ENCODE data around the gene RAB21. TPM values are rescaled to one million over a fixed set of nuclear protein-coding genes. Genes with fewer than 3 reads are reported as not detected.

Gene RAB21
- total RNA-seq, 1 donor from 2014 or later, result 31.0 TPM

- no peak for DNase-seq (ENCODE audit: low read depth)
- H3K36me3 ChIP-seq (ENCODE audit: control insufficient read depth, insufficient read depth, low read length), result no peaks in the 10 kb centered on the region
- no peak for TF ChIP-seq CTCF (IDR thresholded peaks at IDR 0.05; ENCODE audit: insufficient read depth, low read length, poor library complexity, severe bottlenecking)
- no peak overlapping the region for H3K4me3 ChIP-seq (ENCODE audit: low read depth, low read length)
- H3K27me3 ChIP-seq (ENCODE audit: control insufficient read depth, insufficient read depth, low read length), result peaks cover 2% of the 10 kb centered on the region
These were observed 10.0 kb upstream of the RAB21 start for GRCh38 chr12:71744522-71745300.

GRCh38 chr12:71746974-71747611 is 7.6 kb upstream of the RAB21 start:
- TF ChIP-seq CTCF (IDR thresholded peaks at IDR 0.05; ENCODE audit: insufficient read depth, low read length, poor library complexity, severe bottlenecking), result peak; percentile 72
- Histone ChIP-seq H3K36me3 (ENCODE audit: control insufficient read depth, insufficient read depth, low read length) (no peaks in the 10 kb centered on the region), H3K27me3 (ENCODE audit: control insufficient read depth, insufficient read depth, low read length) (peaks cover 2% of the 10 kb centered on the region), H3K4me3 (ENCODE audit: low read depth, low read length) (no peak overlapping the region)
- no peak for DNase-seq (ENCODE audit: low read depth)

DNA sequence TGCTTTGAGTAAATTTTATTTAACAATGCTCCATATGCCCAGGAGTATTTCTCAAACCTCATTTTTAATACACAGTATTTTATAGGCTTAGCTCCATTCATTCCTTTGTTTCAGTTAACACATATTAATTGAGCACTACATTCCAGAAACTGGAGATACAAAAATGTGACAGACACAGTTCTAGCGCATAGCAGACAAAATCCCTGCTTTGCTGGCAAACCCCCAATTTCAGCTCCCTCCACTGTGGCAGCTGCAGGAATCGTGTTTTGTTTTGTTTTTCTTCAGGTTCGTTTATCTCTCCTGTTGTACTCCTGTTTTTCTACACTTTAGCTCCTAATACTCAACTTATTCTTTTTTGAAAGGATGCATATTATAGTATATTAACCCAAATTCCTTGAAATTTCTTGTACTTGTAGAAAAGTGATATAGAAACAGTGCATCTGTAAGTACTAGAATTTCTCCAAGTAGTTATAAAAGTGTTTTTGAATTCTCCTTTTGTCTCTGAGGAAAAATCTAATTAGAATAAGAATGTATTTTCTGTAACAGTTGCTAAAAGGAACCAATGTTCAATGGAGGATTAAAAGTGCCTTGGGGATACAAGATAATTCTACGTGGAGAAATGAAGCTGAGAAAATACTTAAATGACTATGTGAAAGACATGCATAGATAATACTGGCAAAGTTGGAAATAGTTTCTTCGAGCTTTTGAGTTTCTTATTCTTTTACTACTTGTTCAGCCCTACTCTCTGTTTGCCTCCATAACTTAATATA is 6.4 kb upstream of the RAB21 start:
- no peaks in the 10 kb centered on the region for H3K36me3 ChIP-seq (ENCODE audit: control insufficient read depth, insufficient read depth, low read length)
- H3K27me3 ChIP-seq (ENCODE audit: control insufficient read depth, insufficient read depth, low read length), result peaks cover 2% of the 10 kb centered on the region
- DNase-seq (ENCODE audit: low read depth), result no peak
- no peak overlapping the region for H3K4me3 ChIP-seq (ENCODE audit: low read depth, low read length)
- TF ChIP-seq CTCF (IDR thresholded peaks at IDR 0.05; ENCODE audit: insufficient read depth, low read length, poor library complexity, severe bottlenecking), result no peak

- no peak for DNase-seq (ENCODE audit: low read depth)
- no peak for TF ChIP-seq CTCF (IDR thresholded peaks at IDR 0.05; ENCODE audit: insufficient read depth, low read length, poor library complexity, severe bottlenecking)
- H3K27me3 ChIP-seq (ENCODE audit: control insufficient read depth, insufficient read depth, low read length), result peaks cover 2% of the 10 kb centered on the region
- no peak overlapping the region for H3K4me3 ChIP-seq (ENCODE audit: low read depth, low read length)
- H3K36me3 ChIP-seq (ENCODE audit: control insufficient read depth, insufficient read depth, low read length), result no peaks in the 10 kb centered on the region
These were observed 5.0 kb upstream of the RAB21 start for GRCh38 chr12:71749666-71750065.

- no peak for DNase-seq (ENCODE audit: low read depth)
- no peak for TF ChIP-seq CTCF (IDR thresholded peaks at IDR 0.05; ENCODE audit: insufficient read depth, low read length, poor library complexity, severe bottlenecking)
- H3K27me3 ChIP-seq (ENCODE audit: control insufficient read depth, insufficient read depth, low read length), result peaks cover 2% of the 10 kb centered on the region
- no peaks in the 10 kb centered on the region for H3K36me3 ChIP-seq (ENCODE audit: control insufficient read depth, insufficient read depth, low read length)
- no peak overlapping the region for H3K4me3 ChIP-seq (ENCODE audit: low read depth, low read length)
These were observed 1.8 kb upstream of the RAB21 start for GRCh38 chr12:71752891-71753290.

Measured in kidney epithelial cell (primary cell).